GM19351 (cell line): Measurements from ENCODE around the gene CIC.

Source experiments
- ATAC-seq: cut with Tn5 transposase; IDR thresholded peaks from one replicate; pipeline ENCODE4 v1.9.1; 2021; ENCODE audit warnings: mild to moderate bottlenecking, moderate library complexity; ENCODE audit not compliant: unreplicated experiment

The CIC gene

DNA sequence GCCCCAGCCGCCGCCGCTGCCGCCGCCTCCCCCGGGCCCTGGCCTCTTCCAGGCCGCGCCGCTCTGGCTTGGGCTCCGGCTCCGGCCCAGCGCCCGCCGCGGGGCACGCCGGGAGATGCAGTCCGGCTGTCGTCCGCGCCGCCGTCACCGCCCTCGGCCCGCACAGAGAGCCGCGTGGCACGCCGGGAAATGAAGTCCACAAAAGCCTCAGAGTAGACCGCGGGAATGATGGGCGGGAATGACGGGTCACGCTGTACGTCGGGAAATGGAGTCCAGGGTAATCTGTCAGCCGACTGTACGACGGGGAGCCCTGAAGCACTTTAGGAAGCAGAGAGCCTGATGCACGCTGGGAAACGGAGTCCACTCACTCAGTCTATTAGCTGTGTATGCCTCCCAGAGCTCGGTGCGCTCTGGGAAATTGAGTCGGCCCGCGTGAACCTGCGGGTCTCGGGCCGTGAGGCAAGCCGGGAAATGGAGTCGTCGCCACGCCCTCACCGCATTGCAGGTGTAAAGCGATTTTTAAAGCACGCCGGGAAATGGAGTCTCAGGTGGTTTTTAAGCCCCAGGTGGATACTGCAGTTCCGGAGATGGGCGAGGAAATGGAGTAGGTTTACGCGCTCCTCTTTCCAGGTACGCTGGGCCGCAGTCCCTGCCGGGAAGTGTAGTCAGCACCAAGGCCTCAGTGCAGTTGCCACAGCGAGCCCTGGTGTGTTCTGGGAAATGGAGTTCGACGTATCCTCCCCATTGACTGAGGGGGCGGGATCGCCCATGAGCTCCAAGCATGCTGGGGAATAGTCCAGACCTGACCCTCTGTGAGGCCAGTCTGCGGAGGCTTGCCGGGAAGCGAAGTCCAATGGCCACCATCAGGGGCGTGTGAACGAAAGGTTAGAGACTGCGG is 26.3 kb upstream of the CIC start, which contains the start of gene GSK3A:
Gene GSK3A (minus strand): TSS at position 91 of the 898 bp plus-strand sequence. CDS start 137 bp downstream, outside the sequence.
- ATAC-seq, result peak; percentile 59

DNA sequence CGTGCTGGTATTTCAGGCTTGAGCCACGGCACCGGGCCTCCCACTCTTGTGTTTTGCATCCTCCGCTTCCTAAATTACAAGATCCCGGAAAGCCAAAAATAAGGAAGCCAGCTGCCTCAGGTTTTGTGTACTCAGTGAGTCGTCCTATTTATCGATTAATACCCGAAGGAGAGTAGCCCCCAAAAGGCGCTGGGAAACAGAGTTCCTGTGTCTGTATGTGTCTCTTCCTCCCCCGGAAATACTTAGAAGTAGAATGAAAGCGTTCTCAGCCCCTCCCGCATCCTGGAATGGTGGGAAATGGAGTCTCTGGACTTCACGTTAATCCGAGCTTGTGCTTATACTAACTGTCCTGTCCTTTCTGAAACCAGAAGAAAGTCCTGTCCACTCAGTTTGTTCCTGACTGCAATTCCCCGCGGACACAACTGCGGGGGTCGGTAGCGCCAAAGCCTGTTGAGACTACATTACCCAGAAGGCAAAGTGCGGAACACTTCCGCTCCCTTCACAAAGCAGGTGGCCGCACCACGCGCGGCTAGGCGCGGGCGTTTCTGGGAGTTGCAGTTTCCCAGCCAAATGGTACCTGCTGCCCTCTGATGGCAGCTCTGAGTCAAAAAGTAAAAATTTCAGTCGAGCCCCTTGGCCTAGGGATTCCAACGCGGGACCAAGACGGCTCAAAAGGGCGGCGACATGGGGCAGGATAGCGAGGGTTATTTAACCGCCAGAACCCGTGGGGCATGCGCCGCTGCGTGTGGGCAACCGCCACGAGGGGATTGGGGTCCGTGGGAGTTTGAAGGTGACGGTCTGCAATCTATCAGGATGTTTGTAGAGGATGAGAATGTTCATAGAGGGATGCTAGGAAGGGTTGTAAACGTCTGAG is 24.5 kb upstream of the CIC start:
- ATAC-seq, result peak; percentile 34

DNA sequence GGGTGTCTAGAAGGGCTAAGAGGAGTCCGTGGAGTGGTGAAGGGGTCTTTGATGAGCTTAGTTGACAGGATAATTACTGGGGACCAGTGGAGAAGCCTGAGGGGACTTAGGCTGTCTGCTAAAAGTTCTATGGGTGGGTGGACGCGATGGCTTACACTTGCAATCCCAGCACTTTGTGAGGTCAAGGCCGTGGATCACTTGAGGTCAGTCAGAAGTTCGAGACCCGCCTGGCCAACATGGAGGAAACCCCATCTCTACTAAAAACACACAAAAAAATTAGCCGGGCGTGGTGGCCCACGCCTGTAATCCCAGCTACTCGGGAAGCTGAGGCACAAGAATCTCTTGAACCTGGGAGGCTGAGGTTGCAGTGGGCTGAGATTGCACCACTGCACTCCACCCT is 23.8 kb upstream of the CIC start:
- no peak for ATAC-seq

DNA sequence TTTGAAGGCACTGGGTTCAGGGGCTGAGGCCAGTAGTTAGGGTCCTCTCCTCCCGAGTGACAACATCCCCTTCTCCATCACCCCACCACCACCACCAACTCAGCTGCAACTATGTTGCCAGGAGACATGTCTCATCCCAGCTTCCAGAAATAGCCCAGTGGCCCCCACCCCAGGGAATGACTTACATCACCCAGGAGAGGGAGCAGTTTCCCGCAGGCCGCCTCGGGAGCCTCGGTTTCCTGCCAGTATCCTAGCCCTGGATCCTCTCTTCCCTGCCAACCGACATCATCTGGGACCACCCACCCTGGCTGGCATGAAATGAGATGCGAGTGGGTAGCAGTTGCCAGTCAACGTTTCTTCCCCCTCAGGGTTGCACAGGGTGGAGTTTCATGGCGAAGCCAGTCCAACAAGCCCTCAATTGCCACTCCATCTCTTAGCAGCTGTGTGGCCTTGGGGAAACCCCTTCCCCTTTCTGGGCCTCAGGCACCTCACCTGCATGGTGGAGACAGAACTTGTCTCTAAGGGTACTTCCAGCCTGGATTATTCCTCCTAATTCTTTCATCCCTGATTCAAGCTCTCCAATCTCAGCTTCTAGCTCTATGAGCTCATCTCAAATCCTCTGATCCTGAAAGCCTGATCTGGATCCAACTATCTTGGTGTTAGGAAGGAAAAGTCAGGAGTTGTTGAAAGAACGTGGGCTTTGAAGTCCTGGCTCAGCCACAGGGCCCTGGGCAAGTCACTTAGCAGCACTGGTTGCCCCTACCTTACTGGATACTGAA is 22.7 kb upstream of the CIC start:
- no peak for ATAC-seq

DNA sequence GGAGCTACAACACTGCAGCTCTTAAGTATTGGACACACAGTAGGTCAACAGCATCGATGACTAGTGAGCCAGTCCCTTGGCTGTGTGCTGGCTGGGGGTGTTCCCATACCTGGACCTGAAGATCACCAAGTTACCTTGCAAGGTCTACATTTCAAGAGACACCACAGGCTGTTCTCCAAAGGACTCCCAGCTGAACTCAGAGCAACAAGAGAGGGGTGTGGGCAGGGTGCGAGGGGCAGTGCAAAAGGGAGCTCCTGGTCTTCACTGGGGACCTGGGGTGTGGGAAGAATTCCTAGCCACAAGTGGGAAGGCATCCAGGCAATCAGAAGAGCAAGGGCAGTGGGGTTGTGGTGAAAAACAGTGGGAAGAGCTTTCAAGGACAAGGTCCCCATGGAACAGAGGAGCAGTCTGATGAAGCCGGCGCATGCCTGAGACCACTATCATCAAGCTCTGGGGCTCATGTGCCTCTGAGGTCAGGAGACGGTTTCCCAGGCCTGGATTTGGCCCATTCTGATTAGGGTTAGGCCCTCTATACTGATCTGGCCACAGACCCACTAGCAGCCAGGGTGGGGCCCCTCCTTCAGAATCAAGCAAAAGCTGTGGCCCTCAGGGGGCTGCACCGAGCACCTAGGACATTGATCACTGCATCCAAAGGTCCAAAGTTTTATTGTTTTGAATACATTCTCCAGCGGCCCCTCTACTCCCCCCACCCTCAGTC is 22.0 kb upstream of the CIC start:
- ATAC-seq, result no peak

DNA sequence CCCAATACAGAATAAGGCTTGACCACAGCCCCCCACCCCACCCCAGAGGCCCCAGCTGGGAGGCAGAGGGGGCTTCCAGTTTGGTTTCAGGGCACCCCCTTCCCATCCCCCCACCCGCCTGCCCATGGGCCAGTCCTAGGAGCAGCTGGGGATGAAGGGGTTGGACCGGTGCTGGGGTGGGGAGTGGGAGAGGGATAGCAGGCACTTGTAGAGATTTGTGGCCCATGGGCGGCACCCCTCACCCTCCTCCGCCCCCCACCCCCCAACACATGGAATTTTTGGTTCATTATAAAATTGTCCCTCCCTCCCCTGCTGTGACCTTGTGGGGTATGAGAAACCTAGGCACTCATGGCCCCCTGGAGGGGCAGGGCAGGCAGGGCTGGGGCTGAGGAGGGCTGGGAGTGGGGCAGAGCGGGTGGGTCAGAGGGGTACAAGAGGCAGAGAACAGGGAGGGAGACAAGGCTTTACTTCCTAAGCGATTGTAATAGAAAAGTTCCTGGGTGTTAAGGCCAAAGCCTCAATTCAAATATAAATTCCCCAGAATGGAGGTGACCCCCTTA is 21.3 kb upstream of the CIC start:
- no peak for ATAC-seq

DNA sequence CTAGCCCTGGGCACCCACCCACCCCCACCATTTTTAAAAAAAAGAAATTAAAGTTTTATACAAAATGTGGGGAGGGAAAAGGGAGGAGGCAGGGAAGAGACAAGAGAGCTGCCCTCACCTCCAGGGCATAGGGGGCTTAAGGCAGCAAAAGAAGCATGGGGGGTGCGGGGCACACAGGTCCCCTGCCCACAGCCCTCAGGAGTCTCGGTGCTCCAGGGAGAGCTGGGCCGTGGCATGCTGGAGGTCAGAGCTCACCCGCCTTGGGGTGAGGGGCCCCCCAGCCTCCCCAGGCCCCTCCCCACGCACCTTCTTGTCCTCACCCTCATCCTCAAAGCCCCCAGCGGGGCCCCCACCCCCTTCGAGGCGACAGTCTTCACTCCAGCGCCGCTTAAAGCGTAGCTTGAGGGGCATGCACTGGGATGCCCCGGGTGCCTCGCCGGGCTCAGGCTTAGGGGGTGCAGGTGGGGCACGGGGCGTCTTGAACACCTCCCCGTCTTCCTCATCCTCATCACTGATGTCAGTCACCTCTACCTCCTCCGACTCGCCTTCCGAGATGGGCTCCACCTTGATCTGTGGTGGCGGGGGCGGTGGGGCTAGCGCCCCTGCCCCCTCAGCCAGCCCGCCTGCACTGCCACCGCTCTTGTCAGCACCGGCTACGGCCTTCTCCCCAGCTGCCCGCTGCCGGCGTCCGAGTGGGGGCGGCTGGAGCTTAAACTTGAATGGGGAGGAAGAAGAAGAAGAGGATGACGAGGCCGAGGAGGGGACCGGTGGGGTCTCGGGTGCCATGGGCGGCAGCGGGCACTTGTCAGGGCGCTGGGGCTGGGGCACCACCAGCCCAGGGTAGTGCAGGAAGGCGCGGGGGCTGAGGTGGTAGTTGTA is 20.5 kb upstream of the CIC start:
- ATAC-seq, result no peak

DNA sequence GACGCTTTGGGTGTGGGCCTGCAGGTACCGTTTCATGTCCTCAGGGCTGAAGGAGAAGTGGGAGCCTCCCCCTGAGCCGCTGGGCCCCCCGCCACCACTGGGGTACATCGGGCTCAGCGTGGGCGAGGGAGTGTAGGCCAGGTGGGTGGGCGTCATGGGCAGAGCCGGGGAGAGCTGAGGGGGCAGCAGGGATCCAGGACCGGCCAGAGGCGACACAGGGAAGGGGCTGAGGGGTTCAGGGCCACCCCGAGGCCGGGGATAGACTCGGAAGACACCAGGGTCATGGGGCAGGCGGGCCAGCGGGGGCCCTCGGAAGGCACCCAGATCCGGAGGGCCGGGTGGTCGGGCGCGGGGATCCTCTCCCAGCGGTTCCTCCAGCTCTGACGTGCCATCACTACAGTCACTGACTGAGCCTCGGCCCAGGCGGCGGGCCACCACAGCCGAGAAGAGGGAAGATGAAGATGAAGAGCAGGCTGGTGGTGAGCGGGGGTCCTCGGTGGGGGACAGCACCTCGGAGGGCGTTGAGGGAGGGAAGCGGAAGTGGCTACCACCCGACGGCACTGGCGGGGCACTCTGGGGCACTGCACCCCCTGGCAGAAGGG is 19.8 kb upstream of the CIC start:
- ATAC-seq, result no peak

DNA sequence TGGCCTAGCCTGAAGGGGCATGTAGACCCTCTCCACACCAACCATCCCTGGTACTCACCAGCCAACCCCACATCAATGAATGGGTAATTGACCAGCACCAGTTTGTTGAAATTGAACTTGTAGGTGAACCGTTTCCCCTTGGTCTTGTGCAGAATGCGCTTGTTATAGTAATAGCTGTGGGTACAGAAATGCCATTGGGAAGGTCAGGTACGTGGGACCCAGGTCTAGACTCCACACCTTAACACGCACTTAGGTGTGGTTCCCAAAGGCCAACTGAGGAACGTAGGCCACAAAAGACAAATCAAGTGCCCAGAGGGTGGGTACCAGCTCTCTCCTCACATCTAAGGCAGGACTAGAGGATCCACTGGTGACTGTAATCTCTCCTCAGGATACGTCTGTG is 19.3 kb upstream of the CIC start:
- ATAC-seq, result no peak

DNA sequence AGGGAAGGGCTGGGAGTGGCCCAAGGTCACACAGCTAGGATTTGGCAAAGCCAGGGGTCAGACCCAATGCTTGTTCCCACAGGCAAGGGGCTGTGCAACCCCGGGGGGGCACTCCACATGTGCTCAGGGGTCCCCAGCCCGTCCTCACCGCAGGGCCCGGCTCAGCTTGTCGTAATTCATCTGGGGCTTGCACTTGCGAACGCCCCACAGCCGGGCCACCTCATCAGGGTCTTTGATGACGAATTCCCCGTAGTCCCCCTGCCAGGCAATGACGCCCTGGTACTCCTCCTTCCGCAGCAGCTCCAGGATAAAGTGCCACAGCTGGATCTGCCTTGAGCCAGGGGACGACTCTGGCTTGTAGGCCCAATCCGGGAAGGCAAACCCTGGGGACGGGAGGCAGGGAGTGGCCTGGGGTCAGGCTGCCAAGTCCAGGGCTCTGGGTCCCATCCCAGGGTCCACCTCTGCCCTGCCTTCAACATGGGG is 18.8 kb upstream of the CIC start:
- no peak for ATAC-seq

DNA sequence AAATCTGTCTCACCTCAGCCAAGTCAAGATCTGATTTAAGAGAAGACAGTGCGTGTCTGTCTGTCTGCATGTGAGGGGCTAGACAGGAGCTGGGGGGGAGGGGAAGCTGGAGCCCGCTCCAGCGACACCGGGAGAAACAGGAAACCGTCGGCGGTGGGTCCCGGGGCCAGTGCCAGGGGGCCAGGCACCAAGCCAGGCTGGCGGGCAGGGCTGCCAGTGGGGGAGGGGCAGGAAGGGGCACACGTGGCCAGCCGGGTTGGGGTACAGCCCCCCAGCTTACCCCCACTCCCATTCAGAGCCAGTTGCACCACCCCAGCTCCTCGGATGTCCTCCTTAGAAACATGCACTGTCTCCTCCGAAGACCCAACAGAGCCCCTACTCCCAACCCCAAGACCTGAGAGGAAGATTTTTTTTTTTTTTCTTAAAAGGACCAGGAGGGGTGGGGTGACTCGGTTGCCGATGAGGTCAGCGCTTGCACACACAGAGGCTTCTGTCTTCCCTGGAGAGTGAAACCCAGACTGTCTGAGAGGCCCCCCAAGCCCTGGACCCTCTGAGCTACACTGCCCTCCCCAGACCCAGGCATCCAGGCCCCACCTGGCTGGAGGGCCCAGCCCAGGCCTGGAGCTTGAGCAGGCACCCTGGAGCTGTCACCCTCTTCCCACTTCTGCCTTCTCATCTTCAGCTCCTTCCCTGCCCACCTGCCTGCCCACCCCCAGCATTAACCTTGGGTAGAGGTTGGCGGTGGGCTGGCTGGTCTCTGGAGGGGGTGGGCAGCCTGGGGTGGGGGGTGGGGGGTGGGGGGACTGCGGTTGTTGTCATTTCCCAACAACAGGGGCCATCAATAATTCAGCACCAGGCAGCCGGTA is 18.2 kb upstream of the CIC start:
- no peak for ATAC-seq

DNA sequence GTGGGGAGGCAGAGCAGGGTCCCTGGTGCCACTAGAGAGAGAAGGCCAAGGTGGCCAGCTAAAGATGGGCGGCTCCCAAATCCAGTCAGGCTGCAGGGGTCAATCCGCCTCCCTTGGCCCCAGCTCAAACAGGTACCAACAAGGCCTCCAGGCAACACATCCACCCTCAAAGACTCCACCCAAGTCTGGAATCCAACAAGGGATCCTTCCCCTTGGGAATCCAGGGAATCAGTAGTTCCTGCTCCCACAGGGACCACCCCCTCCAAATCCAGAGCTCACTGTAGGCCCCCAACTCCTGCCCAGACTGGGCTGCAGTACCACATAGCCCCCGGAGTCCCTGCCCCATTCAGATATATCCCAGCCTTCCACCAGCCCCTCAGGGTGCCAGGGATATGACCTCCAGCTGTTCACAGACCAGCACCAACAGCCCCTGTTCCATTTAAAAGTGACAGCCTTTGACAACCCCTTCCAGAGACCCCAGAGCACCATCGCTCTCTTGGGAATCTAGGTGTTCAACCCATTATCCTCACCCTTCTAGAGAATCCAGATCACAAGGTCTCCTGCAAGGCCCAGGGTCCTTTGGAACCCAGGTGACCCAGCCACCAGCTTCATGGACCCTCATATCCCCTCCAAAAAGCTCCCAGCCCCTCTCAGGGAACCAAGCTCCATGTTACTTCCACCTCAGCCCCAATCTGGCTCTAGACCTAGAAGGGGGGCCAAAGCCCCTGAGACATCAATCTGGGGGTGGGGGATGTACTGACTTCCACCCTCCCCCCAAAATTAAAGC is 17.3 kb upstream of the CIC start:
- ATAC-seq, result no peak

DNA sequence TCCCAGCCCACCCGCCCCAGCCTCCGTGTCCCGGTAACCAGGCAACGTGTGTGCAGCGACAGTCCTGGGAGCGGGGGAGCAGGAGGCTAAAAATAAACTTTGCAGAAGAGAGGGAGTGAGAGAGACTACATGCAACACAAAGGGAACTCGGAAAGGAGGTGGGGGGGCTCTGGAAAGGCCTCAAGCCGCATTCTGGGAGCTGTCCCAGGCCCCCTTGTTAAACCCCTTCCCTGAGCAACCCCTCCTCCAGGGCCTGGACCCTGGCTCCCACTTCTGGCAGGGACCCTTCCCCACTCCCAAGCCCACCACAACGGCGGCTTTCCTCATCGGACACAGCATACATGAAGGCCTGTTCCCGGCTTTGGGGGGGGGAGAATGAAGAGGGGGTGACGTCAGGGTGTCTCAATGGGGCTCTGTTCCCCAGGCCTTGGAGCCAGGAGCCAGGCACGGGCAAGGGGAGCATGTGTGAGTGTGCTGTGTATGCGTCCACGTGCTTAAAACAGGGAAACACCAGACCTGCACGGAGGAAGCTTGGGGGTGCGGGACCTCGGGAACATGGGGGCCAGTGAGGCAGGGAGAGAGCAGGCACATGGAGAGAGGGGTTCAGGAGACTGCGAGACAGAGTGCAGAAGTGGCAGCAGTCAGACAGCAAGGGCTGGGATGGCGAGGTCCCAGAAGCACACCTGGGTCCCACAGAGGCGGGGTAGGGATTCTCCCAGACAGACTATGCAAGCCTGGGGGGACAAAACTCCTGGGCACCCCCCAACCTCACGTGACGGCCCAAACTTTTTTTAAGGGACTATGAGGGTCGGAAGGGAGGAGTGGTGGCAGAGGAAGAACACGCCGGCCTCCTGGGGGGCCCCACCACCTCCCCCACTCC is 16.4 kb upstream of the CIC start:
- ATAC-seq, result no peak

DNA sequence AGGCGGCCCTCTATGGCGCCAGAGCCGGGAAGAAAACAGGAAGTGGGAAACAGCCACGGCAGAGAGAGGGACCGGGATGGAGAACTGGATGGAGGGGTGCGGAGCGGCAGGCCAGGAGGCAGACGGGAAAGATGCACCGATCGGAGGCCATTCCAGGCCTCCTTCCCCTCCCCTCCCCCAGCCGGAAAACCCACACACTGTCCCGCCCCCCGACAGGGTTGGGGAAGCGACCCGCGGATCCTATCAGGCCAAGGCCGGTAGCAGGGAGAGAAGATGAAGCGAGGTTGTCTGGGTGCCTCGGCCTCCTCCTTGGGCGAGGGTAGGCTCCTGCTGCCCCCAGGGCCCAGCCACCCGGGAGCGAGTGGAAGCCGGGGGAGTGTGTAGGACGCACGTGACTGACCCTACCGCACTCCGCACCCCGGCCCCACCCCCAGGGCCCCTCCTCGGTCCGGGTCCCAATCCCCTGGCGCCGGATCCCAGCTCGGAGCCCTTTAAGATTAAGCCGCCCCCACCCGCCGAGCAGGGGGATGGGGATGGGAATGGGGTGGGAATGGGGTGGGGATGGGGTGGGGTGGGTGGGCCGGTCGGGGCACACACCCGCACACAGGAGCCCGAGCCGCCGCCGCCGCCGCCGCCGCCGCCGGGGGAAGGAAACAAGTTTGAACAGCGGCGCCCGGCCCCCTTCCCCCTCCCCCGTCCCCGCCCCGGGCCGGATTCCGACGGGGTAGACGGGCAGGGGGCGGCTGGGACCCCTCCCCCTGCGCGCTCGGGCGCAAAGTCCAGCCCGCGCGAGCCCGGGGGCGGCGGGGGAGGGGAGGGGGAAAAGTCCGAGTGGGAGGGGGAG is 15.6 kb upstream of the CIC start:
- ATAC-seq, result no peak
